ENCODE data around the gene RNF213. TPM values are rescaled to one million over a fixed set of nuclear protein-coding genes. Genes with fewer than 3 reads are reported as not detected.
A peak's percentile ranks its signal among the peaks of the same experiment; 100 is the strongest.

Gene RNF213
- total and polyA plus RNA-seq, 10 of the 15 experiments (the other 5 are each of a cell fraction or from before 2014, with no cell fraction given): 18.6 to 145 (median 65.8) TPM

- peak; percentile 70 for FAIRE-seq
- BruUV-seq (replicated peaks): no TSS peak
- no peak for DNase-seq (ENCODE audit: low read depth, low spot score)
- Histone ChIP-seq H3K4me2 (ENCODE audit: control insufficient read depth, insufficient read depth) (no peak overlapping the region), H3K4me3 (no peak overlapping the region), H3K27me3 (replicated peaks in 1 of 2; ENCODE audit: control insufficient read depth in 2 of 2, insufficient read depth in 2 of 2, low read length in 1 of 2) (no peaks in the 10 kb centered on the region), H2AFZ (ENCODE audit: control insufficient read depth, low read depth, low read length) (no peak overlapping the region), H3K9ac (ENCODE audit: control insufficient read depth, insufficient read depth, low read length) (no peak overlapping the region), H3K79me2 (ENCODE audit: control insufficient read depth, insufficient read depth, low read length) (no peaks in the 10 kb centered on the region), H3K4me1 (ENCODE audit: control insufficient read depth, insufficient read depth, low read length) (no peaks in the 10 kb centered on the region), H3K36me3 (ENCODE audit: control insufficient read depth in 2 of 2, insufficient read depth in 2 of 2, low read length in 1 of 2) (peaks cover 37 to 48% of the 10 kb centered on the region in 2 experiments), H4K20me1 (ENCODE audit: control insufficient read depth, insufficient read depth) (no peaks in the 10 kb centered on the region), H3K27ac (ENCODE audit: control insufficient read depth, insufficient read depth) (no peak overlapping the region), H3K9me3 (replicated peaks; ENCODE audit: control insufficient read depth, insufficient read depth, low read length) (no peaks in the 10 kb centered on the region)
- 87% methylated on average over 8 of the region's 8 CpGs for WGBS (ENCODE audit: insufficient coverage, insufficient replicate concordance, low lambda C conversion rate, missing lambda C conversion rate)
- CTCF ChIA-PET: interaction anchor here (3.5 kb wide), 1 partner anchor 163 kb away, joined by 16 read pairs; no protein-coding TSS in a partner anchor
- SMC1A ChIA-PET (ENCODE audit: uncharacterized antibody, unreplicated experiment): no interaction called here
- intact Hi-C loops (cut with micrococcal nuclease; ENCODE audit: unreplicated experiment): loop anchor here (10.0 kb wide), 1 partner anchor 165 kb away; no protein-coding TSS in a partner anchor
- RAD21 ChIA-PET (ENCODE audit: unreplicated experiment): no interaction called here
- POLR2A ChIA-PET: no interaction called here
- in situ Hi-C loops (cut with MboI): no loop called here
- TF ChIP-seq MEF2B (IDR thresholded peaks at IDR 0.05; ENCODE audit: partially characterized antibody, poor library complexity, severe bottlenecking): no peak
- no peak for TF ChIP-seq RB1 (IDR thresholded peaks at IDR 0.05; ENCODE audit: borderline replicate concordance)
- no peak for TF ChIP-seq ATF3 (IDR thresholded peaks at IDR 0.05; ENCODE audit: borderline replicate concordance, extremely low read depth, low read depth, low read length)
- no peak for TF ChIP-seq IRF5 (IDR thresholded peaks at IDR 0.05; ENCODE audit: borderline replicate concordance)
- TF ChIP-seq SREBF2 (IDR thresholded peaks at IDR 0.05; ENCODE audit: low read length): no peak
- no peak for ATAC-seq
Observed at GRCh38 chr17:80359422-80360110, 98.9 kb downstream of the RNF213 start.

Measured in GM12878 (cell line).